ENCODE measurements around the gene SOBP.
A peak's percentile ranks its signal among the peaks of the same experiment; 100 is the strongest.

The SOBP gene

DNA sequence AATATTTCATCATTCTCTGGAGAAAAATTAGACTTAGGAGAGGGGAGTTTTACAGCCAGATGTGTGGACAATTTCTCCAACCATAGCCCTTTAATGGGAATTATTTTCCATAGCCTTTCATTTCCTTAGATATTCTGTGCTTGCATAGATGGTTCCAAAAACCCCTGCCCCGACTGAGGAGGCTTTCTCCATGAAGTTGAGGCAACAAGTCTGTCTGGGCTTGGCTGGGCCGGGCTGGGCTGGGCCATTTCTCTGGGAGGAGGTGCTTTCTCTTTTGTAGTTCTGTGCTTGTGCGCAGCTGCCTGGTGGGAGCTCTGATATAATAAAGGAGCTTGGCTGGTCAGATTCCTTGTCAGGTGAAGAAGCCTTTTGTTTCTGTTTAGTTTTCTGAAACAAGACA is 71.4 kb downstream of the SOBP start:
- DNase-seq (ENCODE audit: low read depth): peak; percentile 10
- TF ChIP-seq, protein P1, sequence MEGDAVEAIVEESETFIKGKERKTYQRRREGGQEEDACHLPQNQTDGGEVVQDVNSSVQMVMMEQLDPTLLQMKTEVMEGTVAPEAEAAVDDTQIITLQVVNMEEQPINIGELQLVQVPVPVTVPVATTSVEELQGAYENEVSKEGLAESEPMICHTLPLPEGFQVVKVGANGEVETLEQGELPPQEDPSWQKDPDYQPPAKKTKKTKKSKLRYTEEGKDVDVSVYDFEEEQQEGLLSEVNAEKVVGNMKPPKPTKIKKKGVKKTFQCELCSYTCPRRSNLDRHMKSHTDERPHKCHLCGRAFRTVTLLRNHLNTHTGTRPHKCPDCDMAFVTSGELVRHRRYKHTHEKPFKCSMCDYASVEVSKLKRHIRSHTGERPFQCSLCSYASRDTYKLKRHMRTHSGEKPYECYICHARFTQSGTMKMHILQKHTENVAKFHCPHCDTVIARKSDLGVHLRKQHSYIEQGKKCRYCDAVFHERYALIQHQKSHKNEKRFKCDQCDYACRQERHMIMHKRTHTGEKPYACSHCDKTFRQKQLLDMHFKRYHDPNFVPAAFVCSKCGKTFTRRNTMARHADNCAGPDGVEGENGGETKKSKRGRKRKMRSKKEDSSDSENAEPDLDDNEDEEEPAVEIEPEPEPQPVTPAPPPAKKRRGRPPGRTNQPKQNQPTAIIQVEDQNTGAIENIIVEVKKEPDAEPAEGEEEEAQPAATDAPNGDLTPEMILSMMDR (conservative IDR thresholded peaks at IDR 0.05; ENCODE audit: low read depth, low read length): no peak
- no peak overlapping the region for H3K4me3 ChIP-seq (ENCODE audit: low read depth, low read length)

DNA sequence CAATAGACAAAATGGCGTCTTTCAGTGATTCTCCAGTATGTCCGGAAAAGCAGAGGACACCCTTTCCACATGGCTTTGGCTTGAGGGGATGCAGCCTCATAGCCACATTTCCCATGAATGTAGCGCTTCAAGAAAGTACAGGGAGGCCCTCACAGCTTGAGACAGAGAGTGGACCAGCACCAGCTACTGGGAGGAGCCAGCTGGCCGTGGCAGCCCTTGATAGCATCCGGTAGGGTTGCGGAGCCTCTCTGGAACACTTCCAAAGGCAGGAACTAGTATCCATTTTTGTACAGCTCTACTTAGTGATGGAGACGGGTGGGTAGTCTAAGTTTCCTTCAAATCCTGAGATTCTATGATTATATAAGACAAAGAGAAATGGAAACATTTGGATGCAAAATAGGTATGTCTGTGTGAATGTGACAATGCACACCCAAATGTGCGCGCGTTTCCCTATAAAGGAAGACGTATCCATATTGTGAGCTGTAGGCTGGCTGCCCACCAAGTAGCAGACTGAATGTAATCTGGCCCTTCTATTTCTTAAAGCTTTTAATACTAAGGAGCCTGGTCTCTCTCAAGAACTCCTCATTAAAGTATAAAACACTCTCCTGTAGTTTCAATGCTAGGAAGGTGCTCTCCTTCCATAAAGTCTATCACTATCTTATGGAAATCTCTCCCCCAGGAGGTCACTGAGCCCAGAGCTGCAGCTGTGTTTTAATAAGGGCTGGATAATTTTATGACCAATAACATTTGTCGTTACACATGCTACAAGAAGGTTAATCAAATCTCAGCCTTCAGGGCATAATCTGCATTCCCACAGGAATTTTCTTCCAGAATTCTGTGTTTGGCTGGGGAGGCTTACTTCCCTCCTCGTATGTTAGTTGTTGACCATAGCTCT is 74.0 kb downstream of the SOBP start:
- no peak for DNase-seq (ENCODE audit: low read depth)
- TF ChIP-seq, protein P1 (conservative IDR thresholded peaks at IDR 0.05; ENCODE audit: low read depth, low read length): no peak
- H3K4me3 ChIP-seq (ENCODE audit: low read depth, low read length): no peak overlapping the region

DNA sequence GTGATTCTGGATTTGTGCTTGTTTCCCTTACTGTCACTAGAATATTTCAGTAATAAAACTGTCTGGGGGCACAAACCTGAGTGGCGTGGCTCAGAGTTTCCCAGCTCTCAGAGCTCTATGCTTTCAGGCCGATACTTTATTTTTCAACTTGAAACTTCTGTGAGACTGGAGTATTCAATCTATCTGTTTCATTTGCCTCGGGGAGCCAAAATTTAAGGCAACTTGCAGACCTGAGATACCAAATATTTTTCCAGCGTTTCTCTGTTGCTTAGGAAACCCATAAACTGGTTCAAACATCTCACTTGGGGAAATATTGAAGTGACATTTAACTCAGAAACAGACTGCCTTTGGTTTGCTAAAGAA is 74.7 kb downstream of the SOBP start:
- TF ChIP-seq, protein P1 (conservative IDR thresholded peaks at IDR 0.05; ENCODE audit: low read depth, low read length): no peak
- H3K4me3 ChIP-seq (ENCODE audit: low read depth, low read length): no peak overlapping the region
- DNase-seq (ENCODE audit: low read depth): no peak

DNA sequence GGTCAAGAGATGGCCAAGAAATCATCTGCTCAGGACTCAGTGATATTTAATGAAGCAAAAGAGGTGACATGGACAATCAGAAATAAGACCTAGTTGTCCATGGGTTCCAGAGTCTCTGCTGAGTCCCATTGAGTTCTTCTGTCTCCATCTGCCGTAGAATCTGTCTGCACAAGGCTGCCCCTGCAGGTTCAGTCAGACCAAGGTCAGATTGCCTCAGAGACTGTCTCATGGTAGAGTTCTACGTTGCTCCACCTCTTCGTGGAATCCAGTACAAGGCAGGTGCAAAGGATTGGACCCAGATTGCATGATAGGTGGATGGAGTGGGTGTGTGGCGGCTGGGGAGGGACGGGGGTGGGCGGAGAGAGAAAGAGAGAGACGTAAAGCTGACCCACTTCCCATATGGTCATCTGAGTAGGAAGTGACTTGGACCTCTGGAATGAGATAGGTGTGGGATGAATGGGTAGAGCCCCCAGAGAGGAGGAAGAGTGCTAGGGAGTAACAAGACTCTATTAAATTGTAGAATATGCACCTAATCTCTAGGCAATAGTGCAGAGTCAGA is 75.3 kb downstream of the SOBP start:
- DNase-seq (ENCODE audit: low read depth): no peak
- no peak overlapping the region for H3K4me3 ChIP-seq (ENCODE audit: low read depth, low read length)
- TF ChIP-seq, protein P1 (conservative IDR thresholded peaks at IDR 0.05; ENCODE audit: low read depth, low read length): no peak

DNA sequence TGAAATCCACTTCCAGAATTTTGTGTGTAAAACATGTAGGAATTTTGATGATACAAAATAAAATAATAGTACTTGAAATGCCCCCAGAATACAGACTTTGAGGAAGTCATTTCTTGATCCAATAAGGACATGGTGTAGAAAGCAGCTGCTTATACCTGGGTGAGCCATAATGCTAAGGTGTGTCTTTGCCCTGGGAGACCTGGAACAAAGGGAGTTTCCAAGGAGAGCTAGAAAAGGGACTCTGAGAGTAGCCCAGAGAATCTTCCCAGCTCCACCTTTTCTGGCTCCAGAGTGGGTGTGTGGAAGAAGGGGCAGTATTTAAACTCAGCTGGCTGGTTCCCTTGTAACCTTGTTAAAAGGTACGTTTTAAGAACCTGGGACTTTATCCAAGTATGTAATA is 77.7 kb downstream of the SOBP start:
- no peak for DNase-seq (ENCODE audit: low read depth)
- H3K4me3 ChIP-seq (ENCODE audit: low read depth, low read length): no peak overlapping the region
- TF ChIP-seq, protein P1 (conservative IDR thresholded peaks at IDR 0.05; ENCODE audit: low read depth, low read length): no peak

DNA sequence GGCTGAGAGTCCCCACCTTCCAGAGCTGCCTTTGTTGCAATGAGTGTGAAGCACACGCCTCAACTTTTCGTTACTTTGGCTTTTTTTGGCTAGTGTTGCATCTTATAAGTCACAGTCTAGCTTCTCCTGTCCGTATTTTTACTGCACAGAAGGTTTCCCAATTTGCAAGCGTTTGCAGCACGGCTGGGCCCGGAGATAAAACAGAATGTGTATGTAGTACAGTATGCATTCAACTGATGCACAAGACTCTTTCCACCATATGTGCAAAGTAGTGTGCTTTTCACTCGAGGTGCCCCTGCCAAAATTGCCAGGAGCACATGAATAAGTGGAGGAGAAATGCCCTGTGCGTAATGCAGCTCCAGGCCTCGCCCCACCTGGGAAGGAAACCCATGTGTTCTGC is 79.6 kb downstream of the SOBP start:
- DNase-seq (ENCODE audit: low read depth): no peak
- TF ChIP-seq, protein P1 (conservative IDR thresholded peaks at IDR 0.05; ENCODE audit: low read depth, low read length): no peak
- no peak overlapping the region for H3K4me3 ChIP-seq (ENCODE audit: low read depth, low read length)

DNA sequence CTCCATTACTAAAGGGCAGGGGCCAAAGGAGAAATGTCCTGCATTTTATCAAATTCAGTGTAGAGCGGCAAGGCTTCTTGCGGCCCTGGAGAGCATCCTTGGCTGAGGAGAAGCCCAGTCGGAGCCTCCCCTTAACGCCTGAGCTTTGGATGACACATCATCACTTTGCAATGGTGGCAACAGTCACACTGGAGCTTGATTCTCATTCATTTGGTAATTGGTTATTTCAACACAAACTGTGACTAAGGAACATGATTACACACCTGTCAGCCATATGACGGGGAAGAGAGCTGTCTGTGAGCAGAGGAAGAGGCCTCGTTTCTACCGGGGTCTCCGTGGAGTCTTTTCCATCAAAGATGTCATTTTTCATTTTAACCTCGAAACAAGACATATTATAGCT is 81.4 kb downstream of the SOBP start:
- TF ChIP-seq, protein P1 (conservative IDR thresholded peaks at IDR 0.05; ENCODE audit: low read depth, low read length): no peak
- no peak overlapping the region for H3K4me3 ChIP-seq (ENCODE audit: low read depth, low read length)
- DNase-seq (ENCODE audit: low read depth): no peak

All from choroid plexus epithelial cell (primary cell).